ENCODE measurements around the gene FOSL2.

FOSL2 gene

DNA sequence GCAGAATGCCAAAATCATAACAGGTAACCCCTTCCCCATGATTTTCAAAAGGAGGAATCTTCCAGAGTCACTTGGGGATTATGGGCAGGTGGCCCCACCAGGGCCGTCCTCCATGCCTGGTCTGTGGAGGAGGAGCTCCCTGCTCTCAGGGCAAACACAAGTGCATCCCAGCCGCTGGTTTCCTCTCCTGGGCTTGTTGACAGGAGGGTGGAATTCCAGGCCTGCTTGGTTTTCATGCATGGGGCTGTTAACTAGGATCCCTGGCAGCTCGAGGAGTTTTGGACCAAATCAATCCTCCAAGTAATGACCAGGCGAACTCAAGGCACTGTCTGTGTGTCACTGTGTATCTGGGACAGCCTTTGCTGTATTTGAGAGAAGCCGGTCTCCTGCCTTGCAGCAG, 45.3 kb downstream of the FOSL2 start:
- TF ChIP-seq, protein P1, sequence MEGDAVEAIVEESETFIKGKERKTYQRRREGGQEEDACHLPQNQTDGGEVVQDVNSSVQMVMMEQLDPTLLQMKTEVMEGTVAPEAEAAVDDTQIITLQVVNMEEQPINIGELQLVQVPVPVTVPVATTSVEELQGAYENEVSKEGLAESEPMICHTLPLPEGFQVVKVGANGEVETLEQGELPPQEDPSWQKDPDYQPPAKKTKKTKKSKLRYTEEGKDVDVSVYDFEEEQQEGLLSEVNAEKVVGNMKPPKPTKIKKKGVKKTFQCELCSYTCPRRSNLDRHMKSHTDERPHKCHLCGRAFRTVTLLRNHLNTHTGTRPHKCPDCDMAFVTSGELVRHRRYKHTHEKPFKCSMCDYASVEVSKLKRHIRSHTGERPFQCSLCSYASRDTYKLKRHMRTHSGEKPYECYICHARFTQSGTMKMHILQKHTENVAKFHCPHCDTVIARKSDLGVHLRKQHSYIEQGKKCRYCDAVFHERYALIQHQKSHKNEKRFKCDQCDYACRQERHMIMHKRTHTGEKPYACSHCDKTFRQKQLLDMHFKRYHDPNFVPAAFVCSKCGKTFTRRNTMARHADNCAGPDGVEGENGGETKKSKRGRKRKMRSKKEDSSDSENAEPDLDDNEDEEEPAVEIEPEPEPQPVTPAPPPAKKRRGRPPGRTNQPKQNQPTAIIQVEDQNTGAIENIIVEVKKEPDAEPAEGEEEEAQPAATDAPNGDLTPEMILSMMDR (conservative IDR thresholded peaks at IDR 0.05; ENCODE audit: low read length): no peak
- no peak overlapping the region for H3K4me3 ChIP-seq (ENCODE audit: low read length)
- DNase-seq (ENCODE audit: low read depth): no peak

DNA sequence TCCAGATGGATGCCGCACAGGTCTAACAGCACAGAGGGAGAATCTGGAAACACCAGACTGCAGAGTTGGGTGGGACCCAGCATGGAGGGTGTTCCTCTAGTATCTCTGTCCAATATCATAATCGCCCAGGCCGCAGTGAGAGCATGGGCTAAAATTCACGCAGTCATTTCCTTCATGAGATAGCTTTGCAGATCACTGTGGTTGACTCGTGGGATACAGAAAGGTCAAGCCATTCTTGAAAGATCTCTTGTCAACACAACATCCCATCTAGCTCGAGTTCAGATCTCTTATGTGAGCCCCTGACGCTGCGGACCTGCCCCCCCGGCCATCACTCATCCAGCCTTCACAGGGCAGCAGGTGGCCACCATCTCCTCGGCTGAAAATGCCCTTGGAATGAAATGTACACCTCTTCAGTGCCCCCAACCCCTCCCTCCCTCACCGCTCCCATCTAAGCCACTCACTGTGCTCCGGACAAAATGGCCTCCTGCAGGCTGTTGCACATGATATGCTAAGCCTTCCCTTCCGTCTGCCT, 45.9 kb downstream of the FOSL2 start:
- TF ChIP-seq, protein P1 (conservative IDR thresholded peaks at IDR 0.05; ENCODE audit: low read length): no peak
- DNase-seq (ENCODE audit: low read depth): no peak

DNA sequence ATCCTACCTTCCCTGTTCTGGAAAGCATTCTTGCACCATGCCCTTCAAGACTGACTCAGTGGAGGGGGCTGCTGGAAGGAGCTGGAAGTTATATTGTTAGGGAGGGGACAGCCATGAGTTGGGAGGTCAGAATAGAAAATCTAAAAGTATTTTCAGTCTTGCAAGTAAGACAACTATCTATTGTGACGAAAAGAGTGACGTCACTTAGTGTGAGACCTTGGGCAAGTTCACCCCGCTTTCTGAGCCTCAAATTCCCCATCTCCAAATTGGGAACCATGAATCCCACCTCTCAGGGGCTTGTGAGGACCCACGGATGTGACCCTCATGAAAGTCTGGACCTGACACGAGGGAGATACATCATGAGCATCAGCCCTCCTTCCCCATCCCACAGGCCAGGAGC, 46.5 kb downstream of the FOSL2 start:
- TF ChIP-seq, protein P1 (conservative IDR thresholded peaks at IDR 0.05; ENCODE audit: low read length): no peak
- no peak overlapping the region for H3K4me3 ChIP-seq (ENCODE audit: low read length)
- DNase-seq (ENCODE audit: low read depth): no peak

More for the DNA sequence above, 45.9 kb downstream of the FOSL2 start:
- H3K4me3 ChIP-seq (ENCODE audit: low read length): no peak overlapping the region

DNA sequence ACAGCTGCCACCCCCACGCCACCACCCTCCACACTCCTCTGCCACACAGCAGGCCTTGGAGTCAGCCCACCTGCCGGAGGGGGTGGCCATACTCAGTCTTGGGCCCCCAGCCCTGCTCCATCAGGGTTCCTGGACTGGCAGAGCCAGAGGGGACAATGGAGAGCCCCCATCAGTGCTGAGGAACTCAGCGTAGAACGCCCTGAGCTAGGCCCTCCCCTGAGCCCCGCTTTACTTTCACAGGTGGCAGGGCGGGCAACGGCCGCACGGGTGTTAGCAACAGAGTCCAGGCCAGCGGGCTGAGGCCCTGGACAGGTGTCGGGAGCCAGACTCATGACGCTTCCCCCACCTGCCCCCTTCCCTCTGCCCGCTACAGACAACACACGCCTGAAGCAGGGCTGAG, 47.1 kb downstream of the FOSL2 start:
- DNase-seq (ENCODE audit: low read depth): no peak
- H3K4me3 ChIP-seq (ENCODE audit: low read length): no peak overlapping the region
- TF ChIP-seq, protein P1 (conservative IDR thresholded peaks at IDR 0.05; ENCODE audit: low read length): no peak

DNA sequence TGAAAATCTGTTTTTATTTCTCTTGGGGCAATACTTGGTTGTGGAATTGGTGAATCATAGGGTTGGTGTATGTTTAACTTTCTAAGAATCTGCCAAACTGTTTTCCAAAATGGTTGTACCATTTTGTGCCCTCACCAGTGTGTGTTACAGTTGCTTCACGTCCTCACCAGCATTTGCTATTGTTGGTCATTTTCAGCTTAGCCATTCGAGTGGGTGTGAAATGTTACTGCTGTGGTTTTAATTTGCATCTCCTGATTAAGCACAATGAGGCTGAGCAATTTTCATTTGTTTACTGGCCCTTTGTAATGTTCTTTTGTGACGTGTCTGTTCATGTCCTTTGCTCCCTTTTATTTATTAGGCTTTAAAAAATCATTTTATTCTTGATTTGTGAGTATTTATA, 49.7 kb downstream of the FOSL2 start:
- TF ChIP-seq, protein P1 (conservative IDR thresholded peaks at IDR 0.05; ENCODE audit: low read length): no peak
- no peak overlapping the region for H3K4me3 ChIP-seq (ENCODE audit: low read length)
- DNase-seq (ENCODE audit: low read depth): no peak

DNA sequence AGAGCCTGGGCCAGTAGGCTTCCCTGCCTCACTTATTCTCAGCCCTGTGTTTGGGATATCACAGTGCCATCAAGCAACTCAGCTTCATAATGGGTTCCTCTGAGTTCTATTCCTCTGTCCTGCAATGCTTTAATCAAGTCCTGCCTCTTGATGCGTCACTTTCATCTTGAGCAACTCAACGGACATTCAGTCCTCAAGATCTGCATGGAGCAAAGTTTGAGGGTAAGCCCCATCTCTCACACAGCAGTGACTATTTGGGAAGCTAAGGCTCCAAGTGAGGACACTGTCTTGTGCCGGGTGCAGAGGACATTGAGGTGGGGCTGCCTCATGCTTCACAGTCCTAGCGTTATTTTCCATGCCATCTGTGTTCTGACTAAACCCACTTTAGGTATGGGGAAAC, 52.3 kb downstream of the FOSL2 start:
- no peak for DNase-seq (ENCODE audit: low read depth)
- H3K4me3 ChIP-seq (ENCODE audit: low read length): no peak overlapping the region
- TF ChIP-seq, protein P1 (conservative IDR thresholded peaks at IDR 0.05; ENCODE audit: low read length): no peak

DNA sequence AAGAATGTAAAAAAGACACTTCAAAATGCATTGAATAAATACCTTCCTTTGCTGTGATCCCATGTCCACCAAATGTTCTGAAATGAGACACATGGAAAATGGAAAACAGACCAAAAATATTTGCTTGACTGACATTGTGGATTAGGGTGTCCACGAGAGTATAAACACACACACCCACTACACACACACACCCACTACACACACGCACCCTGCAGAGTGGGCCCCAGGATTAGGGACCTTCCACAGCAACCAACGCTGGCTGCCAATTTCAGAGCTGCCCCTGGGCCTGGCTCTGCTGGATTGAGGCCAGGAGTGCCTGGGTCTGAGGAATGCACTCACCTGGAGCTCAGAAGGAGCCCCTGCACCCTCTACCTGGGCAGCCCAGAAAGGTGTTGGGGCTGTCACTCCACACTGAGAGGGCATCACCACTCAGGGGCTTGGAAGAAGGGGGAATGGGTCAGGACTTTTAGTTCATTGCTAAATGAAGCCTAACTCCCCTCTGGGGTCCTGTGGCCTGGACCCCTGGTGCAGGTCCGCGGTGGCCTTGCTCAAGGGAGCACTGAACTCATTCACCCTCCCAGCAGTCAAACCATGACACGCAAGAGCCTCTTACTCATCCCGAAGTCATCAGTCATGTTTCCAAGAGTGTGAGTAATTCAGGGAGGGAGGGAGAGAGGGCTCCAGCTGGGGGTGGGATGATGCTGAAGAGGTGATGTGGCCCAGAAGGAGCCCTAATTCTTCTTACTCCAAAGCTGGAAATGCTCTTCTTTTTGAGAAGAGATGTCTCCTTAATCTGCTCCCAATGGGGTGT, 53.0 kb downstream of the FOSL2 start:
- peak; percentile 94 for DNase-seq (ENCODE audit: low read depth)
- H3K4me3 ChIP-seq (ENCODE audit: low read length): no peak overlapping the region
- TF ChIP-seq, protein P1 (conservative IDR thresholded peaks at IDR 0.05; ENCODE audit: low read length): no peak
